GM15510 (cell line): ENCODE measurements around the gene PNPLA1.

Experiments
- POLR2A ChIP-seq: IDR thresholded peaks from 3 replicates; pipeline ENCODE4 v1.6.1; 2011; ENCODE audit warnings: borderline replicate concordance; ENCODE audit not compliant: insufficient read length; ENCODE audit errors: extremely low read depth

PNPLA1 gene

GRCh38 chr6:36289281-36289878, 19.5 kb downstream of the PNPLA1 start:
- TF ChIP-seq POLR2A = no peak

DNA sequence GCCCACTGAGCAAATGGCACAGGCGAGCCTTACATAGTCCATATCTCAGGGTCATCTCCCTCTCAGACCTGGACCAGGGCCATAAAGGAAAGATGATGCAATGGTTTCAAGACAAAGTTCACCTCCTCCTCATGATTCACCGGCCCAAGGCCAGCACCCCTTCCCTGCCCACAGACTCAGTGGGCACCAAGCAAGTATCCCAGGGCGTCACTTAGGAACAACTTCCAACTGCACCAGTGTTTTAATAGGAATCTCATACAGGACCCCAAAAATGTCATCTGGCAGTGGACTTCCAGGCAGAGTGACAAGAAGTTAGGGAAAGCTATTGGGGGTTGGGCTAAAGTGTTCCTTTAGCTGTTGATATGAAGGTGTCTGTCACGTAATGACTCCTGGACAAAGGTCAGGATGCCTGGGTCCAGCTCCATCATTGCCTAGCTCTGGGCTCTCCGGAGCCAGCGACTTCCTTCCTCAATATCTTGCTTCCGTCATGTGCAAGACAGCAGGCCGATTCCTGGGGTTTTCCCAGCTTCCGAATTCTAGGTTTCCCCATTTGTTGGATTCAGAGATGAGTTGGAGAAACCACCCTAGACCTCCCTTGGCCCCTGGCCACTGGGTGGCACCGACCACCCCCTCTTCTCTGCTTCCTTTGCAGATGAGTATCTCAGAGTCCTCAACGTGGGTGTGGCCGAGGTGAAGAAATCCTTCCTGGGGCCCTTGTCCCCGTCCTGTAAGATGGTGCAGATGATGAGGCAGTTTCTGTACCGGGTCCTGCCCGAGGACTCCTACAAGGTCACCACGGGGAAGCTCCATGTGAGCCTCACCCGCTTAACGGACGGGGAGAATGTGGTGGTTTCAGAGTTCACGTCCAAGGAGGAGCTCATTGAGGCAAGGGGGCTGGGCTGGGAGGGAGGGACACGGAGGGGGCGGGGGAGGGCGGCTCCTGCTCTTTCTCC, 21.1 kb downstream of the PNPLA1 start:
- TF ChIP-seq POLR2A = no peak

DNA sequence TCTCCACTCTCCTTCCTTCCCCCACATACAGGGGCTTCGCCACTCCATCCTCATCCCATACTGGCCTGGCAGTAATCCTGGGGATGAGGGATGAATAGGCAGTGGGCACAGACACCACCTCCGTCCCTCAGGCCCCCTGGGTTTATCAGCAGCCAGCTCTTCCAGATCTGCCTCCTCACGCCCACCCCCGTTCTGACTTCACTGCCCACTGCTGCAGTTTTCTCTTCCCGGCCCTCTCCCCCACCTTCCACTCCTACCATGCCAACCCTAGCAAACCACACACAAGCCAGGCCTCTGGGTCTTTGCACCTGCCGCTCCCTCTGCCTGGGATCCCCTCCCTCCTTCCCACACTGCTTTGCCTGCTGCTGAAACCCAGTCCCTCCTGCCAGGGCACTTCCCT, 22.3 kb downstream of the PNPLA1 start:
- no peak for TF ChIP-seq POLR2A

- TF ChIP-seq POLR2A = no peak
Observed at GRCh38 chr6:36296240-36296639, 26.4 kb downstream of the PNPLA1 start.

DNA sequence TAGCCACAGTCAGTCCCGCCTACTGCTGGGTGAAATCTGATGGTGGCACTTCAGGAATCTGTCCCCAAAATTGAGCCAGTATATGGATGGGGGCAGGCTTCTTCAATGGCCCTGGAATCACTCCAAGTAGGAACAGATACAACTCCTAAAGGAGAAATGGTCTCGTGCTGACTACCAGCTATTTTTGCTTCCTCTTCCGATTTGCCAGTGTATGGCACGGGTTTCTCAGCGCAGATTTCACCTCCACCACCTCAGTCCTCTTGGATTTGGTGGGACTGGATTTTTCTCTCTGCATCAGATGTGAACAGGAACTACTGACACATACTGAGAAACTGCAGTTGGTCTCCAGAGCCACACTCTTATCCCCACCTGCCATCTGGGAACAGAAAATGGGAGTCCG, 27.2 kb downstream of the PNPLA1 start:
- no peak for TF ChIP-seq POLR2A

DNA sequence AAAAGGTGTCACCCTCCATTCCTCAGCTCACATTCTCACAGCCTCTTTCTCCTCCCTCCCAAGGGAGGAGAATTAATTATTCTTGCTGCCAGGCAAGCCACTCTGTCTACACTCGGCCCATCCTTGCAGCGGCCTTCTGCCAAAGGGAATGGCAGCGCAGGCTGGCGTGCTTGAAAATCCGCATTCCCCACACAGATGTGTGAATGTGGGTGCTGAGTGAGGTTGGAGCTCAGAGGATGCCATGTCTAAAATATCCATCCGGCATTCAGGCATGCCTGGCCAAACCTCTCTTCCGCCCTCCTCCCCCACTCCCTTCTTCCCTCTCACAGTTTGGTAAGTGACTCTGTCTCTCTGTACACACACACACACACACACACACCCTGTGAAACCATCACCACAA, 27.7 kb downstream of the PNPLA1 start:
- TF ChIP-seq POLR2A = no peak

GRCh38 chr6:36298027-36298426, 28.2 kb downstream of the PNPLA1 start:
- TF ChIP-seq POLR2A = no peak

DNA sequence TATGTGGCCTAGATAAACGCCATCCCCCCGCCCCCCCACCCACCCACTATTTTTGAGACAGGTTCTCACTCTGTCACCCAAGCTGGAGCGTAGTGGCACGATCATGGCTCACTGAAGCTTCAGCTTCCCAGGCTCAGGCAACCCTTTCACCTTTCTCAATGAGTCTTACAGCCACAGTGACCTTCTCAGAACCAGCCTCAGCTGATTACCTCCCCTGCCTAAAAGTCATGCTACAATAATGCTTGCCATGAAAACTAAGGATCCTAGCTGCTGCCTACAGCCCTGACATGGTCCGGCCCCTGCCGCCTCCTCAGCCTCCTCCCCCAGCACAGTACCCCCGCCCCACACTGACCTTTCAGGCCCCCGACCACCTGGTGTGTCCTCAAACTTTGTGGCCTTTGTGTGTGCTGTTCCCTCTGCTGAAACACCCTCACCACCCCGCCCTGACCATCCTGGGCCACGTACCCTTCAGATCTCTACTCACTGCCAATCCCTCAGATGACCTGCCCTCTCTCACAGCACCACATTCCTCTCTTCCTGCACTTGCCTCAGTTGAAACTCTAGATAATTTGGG, 31.3 kb downstream of the PNPLA1 start:
- TF ChIP-seq POLR2A = no peak

DNA sequence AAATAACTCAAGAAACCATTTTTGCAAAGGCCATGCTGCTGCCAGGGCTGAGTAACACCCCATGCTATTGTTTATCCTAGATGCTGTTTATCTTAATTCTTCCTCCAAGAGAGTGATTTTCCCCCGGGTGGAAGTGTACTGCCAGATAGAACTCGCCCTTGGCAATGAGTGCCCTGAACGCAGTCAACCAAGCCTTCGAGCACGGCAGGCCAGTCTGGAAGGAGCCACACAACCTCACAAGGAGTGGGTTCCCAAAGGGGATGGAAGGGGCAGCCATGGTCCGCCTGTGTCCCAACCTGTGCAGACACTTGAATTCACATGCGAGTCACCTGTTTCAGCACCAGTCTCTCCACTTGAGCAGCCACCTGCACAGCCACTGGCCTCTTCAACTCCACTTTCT, 31.9 kb downstream of the PNPLA1 start:
- TF ChIP-seq POLR2A = no peak

DNA sequence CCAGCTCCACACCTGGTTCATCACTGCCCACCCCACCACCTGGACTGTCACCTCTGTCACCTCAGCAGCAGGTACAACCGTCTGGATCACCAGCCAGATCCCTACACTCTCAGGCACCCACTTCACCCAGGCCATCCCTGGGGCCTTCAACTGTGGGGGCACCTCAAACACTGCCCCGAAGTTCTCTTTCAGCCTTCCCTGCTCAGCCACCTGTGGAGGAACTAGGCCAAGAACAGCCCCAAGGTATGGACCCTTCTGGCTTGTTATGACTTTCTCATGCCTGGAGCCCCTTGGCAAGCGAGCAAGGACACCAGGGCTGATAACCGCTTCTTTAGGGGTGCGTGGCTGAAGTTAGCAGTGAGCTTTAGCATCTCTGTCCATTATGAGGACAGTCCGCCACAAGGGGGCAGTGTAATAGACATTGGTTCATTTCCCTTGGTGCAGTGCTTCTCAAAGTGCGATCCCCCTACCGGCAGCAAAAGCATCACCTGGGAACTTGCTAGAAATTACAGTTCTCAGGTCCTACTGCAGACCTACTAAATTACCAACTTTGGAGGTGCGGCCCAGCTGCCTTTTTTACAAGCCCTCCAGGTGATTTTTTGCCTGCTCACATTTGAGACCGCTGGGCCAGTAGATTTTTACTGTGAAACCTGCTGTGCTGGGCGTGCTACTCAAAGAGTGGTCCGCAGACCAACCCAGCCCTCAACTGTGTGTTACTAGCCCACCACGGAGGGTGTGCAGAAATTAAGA, 32.5 kb downstream of the PNPLA1 start:
- TF ChIP-seq POLR2A = no peak

DNA sequence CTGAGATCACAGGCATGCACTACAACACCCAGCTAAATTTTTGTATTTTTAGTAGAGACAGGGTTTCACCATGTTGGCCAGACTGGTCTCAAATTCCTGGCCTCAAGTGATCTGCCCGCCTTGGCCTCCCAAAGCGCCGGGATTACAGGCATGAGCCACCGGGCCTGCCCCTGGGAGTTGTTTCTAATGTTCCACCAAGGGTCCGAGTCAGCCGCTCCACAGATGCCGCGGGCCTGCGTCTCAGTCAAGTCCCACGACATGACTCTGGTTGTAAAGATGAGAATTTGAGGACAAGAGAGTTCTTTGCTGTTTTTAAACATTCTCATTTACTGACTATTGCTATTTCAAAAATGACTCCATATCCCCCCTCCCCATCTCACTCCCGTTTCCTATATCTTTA, 36.0 kb downstream of the PNPLA1 start:
- no peak for TF ChIP-seq POLR2A

- TF ChIP-seq POLR2A = no peak
Observed at GRCh38 chr6:36306375-36306774, 36.5 kb downstream of the PNPLA1 start.

DNA sequence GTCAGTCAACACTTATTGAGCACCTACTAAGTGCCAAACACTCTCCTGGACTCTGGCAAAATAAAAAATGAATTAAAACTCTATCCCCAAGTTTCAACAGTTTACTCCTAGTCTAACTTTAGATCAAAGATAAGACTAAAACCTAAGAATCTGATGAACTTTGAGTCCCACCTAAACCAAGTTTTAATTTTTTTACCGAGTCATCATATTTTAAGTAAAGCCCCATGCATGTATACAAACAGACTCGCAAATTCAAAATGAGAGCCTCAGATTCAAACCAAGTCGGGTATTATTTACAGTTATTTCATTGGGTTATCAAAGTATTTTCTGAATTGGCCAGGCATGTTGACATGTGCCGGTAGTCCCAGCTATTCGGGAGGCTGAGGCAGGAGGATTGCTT, 38.7 kb downstream of the PNPLA1 start:
- TF ChIP-seq POLR2A = no peak

GRCh38 chr6:36309203-36309602, 39.3 kb downstream of the PNPLA1 start:
- no peak for TF ChIP-seq POLR2A

DNA sequence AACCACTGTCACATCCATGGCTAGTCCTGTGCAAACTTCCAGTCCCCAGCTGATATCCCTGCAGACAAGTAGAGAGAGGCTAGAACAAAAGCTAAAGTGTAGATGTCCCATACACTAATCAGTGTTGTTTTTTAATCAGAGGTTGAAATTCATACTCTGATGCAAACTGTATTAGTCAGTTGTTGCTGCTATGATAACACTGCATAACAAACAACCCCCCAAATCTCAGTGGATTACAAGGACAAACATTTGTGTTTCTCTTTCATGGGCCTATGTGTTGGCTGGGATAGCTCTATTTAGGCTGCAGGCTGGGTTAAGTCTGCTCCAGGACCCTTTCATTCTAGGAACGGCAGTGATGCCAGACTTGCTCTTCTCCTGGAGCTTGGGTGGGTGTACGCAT, 40.0 kb downstream of the PNPLA1 start:
- TF ChIP-seq POLR2A = no peak
